NCI-H1092 treated with DMSO at 0.1 percent for 48 hours (cell line): ENCODE data around the gene DHRS3.

Source experiments
- DNase-seq: peaks from one replicate; lab custom pipeline; 2025; lab: John Stamatoyannopoulos, UW

DHRS3 gene

GRCh38 chr1:12552951-12553921 is 64.8 kb downstream of the DHRS3 start:
- DNase-seq, result no peak

GRCh38 chr1:12552111-12552888 is 65.7 kb downstream of the DHRS3 start:
- DNase-seq, result no peak

GRCh38 chr1:12551584-12551983 is 66.4 kb downstream of the DHRS3 start:
- no peak for DNase-seq

- DNase-seq, result no peak
These were observed 68.3 kb downstream of the DHRS3 start for GRCh38 chr1:12549460-12550349.

GRCh38 chr1:12548973-12549459 is 69.0 kb downstream of the DHRS3 start:
- no peak for DNase-seq

DNA sequence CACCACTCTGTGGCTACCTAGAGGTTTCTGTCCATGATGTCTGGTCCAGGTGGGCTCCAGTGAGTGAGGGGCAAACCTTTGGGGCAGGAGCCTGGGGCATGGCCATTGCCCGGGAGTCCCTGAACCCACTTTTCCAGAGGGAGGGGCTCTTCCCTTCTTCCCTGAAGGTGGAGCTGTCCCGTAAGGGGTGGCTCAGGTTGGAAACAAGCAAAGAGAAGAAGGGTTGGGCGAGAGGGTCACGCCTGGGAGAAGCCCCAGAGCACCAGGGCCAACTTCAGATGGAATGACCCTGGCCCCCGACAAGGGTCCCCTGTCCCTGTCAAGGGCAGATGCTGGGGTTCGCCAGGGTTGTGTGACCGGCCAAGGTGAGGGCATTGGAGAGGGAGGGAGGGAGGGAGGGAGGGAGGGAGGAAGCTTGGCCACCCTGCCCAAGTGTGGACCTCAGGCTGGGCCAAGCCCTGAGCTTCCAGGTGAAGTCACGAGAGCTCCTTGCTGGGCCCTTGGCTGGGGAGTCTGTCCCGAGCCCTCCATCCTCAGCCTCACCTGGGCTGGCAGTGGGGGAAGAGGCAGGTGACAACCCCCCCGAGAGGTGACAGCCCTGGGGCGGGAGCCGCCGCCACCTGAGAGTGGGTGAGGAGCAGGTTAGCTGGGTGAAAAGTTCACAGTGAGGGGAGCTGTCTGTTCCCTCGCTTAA is 69.6 kb downstream of the DHRS3 start:
- no peak for DNase-seq

GRCh38 chr1:12547586-12548225 is 70.3 kb downstream of the DHRS3 start:
- DNase-seq, result no peak

DNA sequence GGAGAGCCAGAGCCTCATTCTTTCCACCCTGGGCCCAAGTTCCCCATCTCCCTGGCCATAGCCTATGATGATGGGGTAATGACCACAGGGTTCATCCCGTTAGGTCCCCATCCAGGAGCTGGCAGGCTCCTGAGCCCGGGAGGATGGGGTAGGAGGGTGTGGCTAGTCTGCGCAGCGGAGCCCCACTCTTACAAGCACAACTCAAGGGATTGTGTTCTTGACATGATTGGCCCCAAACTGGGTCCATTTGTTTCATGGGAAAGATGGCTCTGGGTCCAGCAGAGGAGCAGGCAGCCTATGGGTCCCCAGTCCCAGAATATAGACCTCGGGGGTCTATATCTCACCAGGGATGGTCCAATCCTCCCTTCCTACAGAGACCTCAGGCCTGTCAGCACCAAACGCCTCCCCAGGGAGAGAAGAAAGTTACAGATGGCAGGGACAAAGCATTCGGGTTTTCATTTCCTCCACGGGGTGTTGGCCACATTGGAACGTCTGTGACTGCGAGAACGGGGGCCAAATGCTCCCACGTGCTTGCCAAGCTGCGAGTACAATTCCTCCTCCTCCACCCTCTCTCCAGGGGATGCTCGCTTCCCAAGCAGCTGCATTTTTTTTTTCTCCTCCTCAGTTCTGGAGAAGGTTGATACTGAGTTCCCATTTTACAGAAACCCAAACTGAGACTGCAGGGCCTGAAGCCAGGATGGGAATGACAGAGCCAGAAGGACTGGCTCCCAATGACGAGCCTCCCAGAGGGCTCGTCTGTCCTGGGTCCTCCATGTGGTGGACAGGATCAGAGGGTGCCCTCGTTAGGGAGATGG is 71.0 kb downstream of the DHRS3 start:
- no peak for DNase-seq

- no peak for DNase-seq
These were observed 73.0 kb downstream of the DHRS3 start for GRCh38 chr1:12544992-12545391.

DNA sequence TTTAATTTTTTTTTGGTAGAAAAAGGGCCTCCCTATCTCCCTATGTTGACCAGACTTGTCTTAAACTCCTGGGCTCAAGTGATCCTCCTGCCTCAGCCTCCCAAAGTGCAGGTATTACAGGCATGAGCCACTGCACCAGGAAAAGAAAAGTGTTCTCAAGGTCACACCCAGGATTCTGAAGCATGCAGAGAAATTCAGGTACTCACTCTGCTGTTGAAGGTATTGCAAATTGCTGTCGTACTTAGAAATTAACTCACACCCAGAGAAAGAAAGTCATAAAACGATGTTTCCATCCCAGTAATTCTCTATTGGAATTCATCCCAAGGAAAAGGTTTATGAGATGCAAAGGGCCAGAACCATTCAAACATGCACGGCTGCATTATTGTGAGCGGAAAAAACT is 73.7 kb downstream of the DHRS3 start:
- no peak for DNase-seq

DNA sequence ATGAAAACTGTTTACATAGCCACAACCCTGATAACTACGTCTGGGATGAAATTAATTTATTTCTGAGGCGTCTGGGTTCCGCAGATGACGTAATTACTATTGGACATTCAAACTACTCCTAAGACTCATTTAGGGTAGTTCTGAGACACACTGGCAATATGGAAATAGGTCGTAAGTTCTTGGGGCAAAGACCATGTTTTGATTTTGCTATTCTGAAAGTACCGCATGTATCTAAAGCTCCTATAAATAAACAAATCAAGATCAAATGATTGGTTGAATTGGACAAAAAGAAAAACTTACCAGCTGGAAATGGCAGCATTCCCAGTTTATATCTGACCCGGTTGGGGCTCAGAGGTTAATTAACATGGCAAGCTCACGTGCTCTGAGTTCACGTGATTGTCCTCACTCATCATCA is 74.3 kb downstream of the DHRS3 start:
- DNase-seq, result no peak

DNA sequence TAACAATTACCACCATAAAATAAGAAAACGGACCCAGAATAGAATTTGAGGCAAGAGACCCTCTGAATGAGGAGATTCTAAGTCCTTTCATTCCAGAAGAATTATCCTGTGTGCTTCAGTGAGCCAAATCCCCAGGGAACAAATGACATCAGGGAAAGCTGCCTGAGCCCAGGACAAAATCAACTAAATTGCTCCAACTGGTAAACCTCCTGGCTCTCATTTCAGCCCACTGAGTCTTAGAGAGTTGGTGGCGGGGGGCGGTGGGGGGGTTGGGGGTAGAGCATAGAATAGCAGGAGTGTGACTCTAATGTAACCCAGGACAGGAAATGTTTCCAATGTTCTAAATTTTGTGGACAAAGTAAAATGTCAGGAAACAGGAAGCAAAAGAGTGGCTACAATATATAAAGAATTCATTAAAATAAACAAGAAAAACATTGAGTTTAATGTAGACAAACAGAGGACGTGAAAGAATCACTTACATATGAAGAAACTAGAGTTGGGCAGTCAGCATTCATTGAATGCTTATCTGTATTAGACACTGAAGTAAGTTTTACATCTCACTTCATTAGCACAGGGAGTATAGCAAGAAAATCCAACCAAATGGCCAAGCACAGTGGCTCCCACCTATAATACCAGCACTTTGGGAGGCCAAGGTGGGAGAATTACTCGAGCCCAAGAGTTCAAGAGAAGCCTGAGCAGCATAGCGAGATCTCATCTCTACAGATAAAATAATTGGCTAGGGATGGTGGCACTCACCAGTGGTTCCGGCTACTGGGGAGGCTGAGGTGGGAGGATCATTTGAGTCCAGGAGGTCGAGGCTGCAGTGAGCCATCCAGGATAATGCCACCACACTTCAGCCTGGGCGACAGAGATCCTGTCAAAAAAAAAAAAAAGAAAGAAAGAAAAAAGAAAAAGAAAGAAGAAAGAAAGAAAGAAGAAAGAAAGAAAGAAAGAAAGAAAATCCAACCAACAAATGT is 75.1 kb downstream of the DHRS3 start:
- DNase-seq, result no peak

- no peak for DNase-seq
These were observed 75.9 kb downstream of the DHRS3 start for GRCh38 chr1:12542138-12542465.

DNA sequence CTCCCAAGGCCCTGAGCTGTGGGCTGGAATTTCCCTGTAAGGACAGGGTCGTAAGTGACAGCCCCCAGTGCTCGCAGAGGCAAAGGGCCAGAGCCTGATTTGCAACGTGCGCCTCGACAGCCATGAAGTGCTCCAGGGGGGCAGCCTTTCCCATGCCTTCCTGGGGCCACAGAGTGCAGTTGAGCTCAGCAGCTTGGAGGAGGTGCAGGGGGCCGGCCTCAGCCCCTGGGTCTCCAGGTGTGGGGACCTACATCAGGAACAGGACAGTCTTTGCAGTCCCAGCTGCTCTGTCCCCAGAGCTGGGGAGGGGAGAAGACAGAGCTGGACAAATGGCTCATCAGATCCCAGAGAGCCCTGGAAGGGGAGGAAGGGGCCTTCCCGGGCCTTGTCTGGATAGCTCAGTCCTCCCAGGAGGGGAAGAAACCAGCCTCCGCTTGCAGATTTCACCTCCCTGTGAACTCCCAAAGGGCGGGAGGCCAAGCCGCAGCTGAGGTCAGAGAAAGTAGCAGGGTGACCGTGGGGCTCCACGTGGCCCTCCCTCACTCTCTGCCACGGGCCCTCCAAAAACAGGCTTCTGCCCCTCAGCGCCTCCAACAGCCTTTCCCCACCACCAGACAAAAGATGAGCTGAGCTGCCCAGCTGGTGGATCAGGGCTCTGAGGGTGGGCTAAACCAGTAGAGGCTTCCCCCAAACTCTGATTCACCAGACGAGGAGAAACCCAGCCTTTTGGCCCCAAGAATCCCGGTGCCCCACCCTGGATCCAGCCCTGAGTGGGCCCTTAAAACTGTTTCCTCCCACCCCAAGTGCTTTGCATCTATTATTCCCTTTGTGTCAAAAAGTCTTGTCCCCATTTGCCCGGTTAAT is 76.5 kb downstream of the DHRS3 start:
- DNase-seq, result no peak

- DNase-seq, result no peak
These were observed 77.3 kb downstream of the DHRS3 start for GRCh38 chr1:12540580-12541273.

GRCh38 chr1:12539705-12540579 is 78.1 kb downstream of the DHRS3 start:
- no peak for DNase-seq
